ENCODE measurements around the gene ZNF335.
"Not testable (repeated sequence)": the region's sequence is repeated elsewhere in the genome, so short reads cannot be mapped to it uniquely, and the experiment has no call there.

ZNF335 gene

GRCh38 chr20:45934046-45934585 lies 37.9 kb downstream of the ZNF335 start:
- H3K36me3 ChIP-seq (ENCODE audit: control insufficient read depth in 1 of 2, insufficient read depth in 2 of 2, low read length in 2 of 2): peaks cover 18 to 24% of the 10 kb centered on the region in 2 donors
- H3K4me3 ChIP-seq (ENCODE audit: low read depth in 1 of 2, low read length in 2 of 2): peak overlapping the region; percentile 83 to 94
- no peaks in the 10 kb centered on the region for H3K9me3 ChIP-seq (ENCODE audit: control insufficient read depth in 1 of 2, low read length in 2 of 2)
- no peaks in the 10 kb centered on the region for H3K27me3 ChIP-seq (ENCODE audit: control insufficient read depth in 1 of 2, insufficient read depth in 2 of 2, low read length in 2 of 2)
- peak overlapping the region; percentile 98 for H3K27ac ChIP-seq (ENCODE audit: low read depth, low read length)
- H3K4me1 ChIP-seq (ENCODE audit: control insufficient read depth in 1 of 2, insufficient read depth in 2 of 2, low read length in 2 of 2): peaks cover 3 to 12% of the 10 kb centered on the region in 2 donors
- peak overlapping the region; percentile 83 to 100 for H3K9ac ChIP-seq (ENCODE audit: low read depth in 1 of 2, low read length in 2 of 2)

DNA sequence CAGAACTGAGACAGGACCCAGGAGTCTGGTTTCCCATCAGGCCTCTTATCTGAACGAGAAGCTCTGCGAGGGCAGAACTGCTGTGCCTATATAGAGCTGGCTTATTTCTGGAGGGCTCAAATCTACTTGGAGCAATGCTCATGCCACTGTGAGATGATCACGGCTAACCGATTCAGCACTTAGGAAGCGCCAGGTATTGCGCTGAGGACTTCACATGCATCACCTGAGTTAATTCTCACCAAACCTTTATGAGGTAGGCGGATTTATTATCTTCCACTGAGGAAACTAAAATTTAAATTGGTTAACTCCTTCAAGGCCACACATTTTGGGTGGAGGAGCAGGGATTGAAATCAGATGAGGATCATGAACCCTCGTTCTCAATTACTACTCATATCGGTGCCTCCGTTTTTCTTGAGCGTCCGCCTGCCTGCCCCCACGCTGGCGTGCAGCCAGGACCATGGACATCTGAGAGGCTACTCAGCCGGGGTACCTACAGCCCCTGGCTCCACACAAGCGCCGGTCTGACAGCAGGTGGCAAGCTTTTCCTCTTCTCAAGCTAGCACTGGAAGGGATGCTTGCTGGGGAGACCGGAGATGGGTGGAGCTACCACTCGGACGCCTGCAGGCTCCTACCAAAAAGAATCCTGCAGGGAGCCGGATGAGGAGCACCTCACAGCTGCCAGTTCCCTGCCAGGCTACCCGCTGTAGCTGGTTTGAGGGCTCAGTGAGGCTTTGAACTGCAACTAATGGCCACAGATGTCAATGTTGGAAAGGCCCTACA lies 38.5 kb downstream of the ZNF335 start:
- peak overlapping the region; percentile 83 to 94 for H3K4me3 ChIP-seq (ENCODE audit: low read depth in 1 of 2, low read length in 2 of 2)
- no peak overlapping the region for H3K27ac ChIP-seq (ENCODE audit: low read depth, low read length)
- H3K9ac ChIP-seq (ENCODE audit: low read depth in 1 of 2, low read length in 2 of 2): peak overlapping the region; percentile 83 to 100
- H3K27me3 ChIP-seq (ENCODE audit: control insufficient read depth in 1 of 2, insufficient read depth in 2 of 2, low read length in 2 of 2): no peaks in the 10 kb centered on the region
- H3K9me3 ChIP-seq (ENCODE audit: control insufficient read depth in 1 of 2, low read length in 2 of 2): no peaks in the 10 kb centered on the region
- peaks cover 3 to 12% of the 10 kb centered on the region in 2 donors for H3K4me1 ChIP-seq (ENCODE audit: control insufficient read depth in 1 of 2, insufficient read depth in 2 of 2, low read length in 2 of 2)
- H3K36me3 ChIP-seq (ENCODE audit: control insufficient read depth in 1 of 2, insufficient read depth in 2 of 2, low read length in 2 of 2): peaks cover 12 to 18% of the 10 kb centered on the region in 2 donors

GRCh38 chr20:45931680-45932079 lies 40.3 kb downstream of the ZNF335 start:
- H3K9ac ChIP-seq (ENCODE audit: low read depth in 1 of 2, low read length in 2 of 2); H3K36me3 ChIP-seq (ENCODE audit: control insufficient read depth in 1 of 2, insufficient read depth in 2 of 2, low read length in 2 of 2); H3K27me3 ChIP-seq (ENCODE audit: control insufficient read depth in 1 of 2, insufficient read depth in 2 of 2, low read length in 2 of 2); H3K27ac ChIP-seq (ENCODE audit: low read depth, low read length); H3K4me3 ChIP-seq (ENCODE audit: low read depth in 1 of 2, low read length in 2 of 2); H3K9me3 ChIP-seq (ENCODE audit: control insufficient read depth in 1 of 2, low read length in 2 of 2): not testable (repeated sequence)
- peaks cover 3 to 12% of the 10 kb centered on the region in 2 donors for H3K4me1 ChIP-seq (ENCODE audit: control insufficient read depth in 1 of 2, insufficient read depth in 2 of 2, low read length in 2 of 2)

DNA sequence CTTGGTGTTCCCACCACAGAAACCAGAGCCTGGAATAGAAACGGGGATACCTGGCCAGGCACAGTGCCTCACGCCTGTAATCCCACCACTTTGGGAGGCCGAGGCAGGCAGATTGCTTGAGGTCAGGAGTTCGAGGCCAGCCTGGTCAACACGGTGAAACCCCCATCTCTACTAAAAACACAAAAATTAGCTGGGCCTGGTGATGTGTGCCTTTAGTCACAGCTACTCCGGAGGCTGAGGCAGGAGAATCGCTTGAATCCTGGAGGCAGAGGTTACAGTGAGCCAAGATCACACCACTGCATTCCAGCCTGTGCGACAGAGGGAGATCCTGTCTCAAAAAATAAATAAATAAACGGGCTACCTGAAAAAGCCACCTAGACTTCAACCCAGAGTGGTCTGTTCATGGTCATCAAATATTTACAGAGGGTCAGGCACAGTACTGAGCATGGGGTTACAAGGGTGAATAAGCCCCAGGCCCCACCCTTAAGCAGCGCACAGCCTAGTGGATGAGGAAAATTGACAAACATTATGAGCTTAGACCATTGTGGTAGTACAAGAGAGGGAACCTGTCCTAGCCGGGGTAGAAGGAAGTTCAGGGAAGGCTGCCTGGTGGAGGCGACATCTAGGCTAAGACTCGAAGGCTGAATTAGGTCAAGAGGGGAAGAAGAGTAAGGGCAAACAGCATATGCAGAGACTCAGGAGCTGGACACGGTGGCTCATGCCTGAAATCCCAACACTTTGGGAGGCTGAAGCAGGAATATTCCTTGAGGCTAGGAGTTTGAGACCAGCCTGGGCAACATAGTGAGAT lies 44.7 kb downstream of the ZNF335 start:
- Histone ChIP-seq H3K27me3 (ENCODE audit: control insufficient read depth in 1 of 2, insufficient read depth in 2 of 2, low read length in 2 of 2) (no peaks in the 10 kb centered on the region), H3K9me3 (ENCODE audit: control insufficient read depth in 1 of 2, low read length in 2 of 2) (no peaks in the 10 kb centered on the region), H3K27ac (ENCODE audit: low read depth, low read length) (no peak overlapping the region), H3K9ac (ENCODE audit: low read depth in 1 of 2, low read length in 2 of 2) (no peak overlapping the region), H3K36me3 (ENCODE audit: control insufficient read depth in 1 of 2, insufficient read depth in 2 of 2, low read length in 2 of 2) (no peaks in the 10 kb centered on the region), H3K4me3 (ENCODE audit: low read depth in 1 of 2, low read length in 2 of 2) (no peak overlapping the region), H3K4me1 (ENCODE audit: control insufficient read depth in 1 of 2, insufficient read depth in 2 of 2, low read length in 2 of 2) (peaks cover 0 to 6% of the 10 kb centered on the region in 2 donors)

- H3K36me3 ChIP-seq (ENCODE audit: control insufficient read depth in 1 of 2, insufficient read depth in 2 of 2, low read length in 2 of 2): no peaks in the 10 kb centered on the region
- H3K27me3 ChIP-seq (ENCODE audit: control insufficient read depth in 1 of 2, insufficient read depth in 2 of 2, low read length in 2 of 2): no peaks in the 10 kb centered on the region
- H3K9ac ChIP-seq (ENCODE audit: low read depth in 1 of 2, low read length in 2 of 2): no peak overlapping the region
- peaks cover 0 to 6% of the 10 kb centered on the region in 2 donors for H3K4me1 ChIP-seq (ENCODE audit: control insufficient read depth in 1 of 2, insufficient read depth in 2 of 2, low read length in 2 of 2)
- H3K27ac ChIP-seq (ENCODE audit: low read depth, low read length): no peak overlapping the region
- H3K9me3 ChIP-seq (ENCODE audit: control insufficient read depth in 1 of 2, low read length in 2 of 2): no peaks in the 10 kb centered on the region
- no peak overlapping the region for H3K4me3 ChIP-seq (ENCODE audit: low read depth in 1 of 2, low read length in 2 of 2)
Measured at GRCh38 chr20:45926731-45927070, 45.3 kb downstream of the ZNF335 start.

- no peaks in the 10 kb centered on the region for H3K27me3 ChIP-seq (ENCODE audit: control insufficient read depth in 1 of 2, insufficient read depth in 2 of 2, low read length in 2 of 2)
- H3K4me3 ChIP-seq (ENCODE audit: low read depth in 1 of 2, low read length in 2 of 2): no peak overlapping the region
- no peaks in the 10 kb centered on the region for H3K9me3 ChIP-seq (ENCODE audit: control insufficient read depth in 1 of 2, low read length in 2 of 2)
- no peaks in the 10 kb centered on the region for H3K36me3 ChIP-seq (ENCODE audit: control insufficient read depth in 1 of 2, insufficient read depth in 2 of 2, low read length in 2 of 2)
- H3K9ac ChIP-seq (ENCODE audit: low read depth in 1 of 2, low read length in 2 of 2): no peak overlapping the region
- peaks cover 0 to 6% of the 10 kb centered on the region in 2 donors for H3K4me1 ChIP-seq (ENCODE audit: control insufficient read depth in 1 of 2, insufficient read depth in 2 of 2, low read length in 2 of 2)
- H3K27ac ChIP-seq (ENCODE audit: low read depth, low read length): no peak overlapping the region
Measured at GRCh38 chr20:45925821-45926506, 46.0 kb downstream of the ZNF335 start.

GRCh38 chr20:45924391-45925261 lies 47.4 kb downstream of the ZNF335 start:
- no peaks in the 10 kb centered on the region for H3K27me3 ChIP-seq (ENCODE audit: control insufficient read depth in 1 of 2, insufficient read depth in 2 of 2, low read length in 2 of 2)
- no peaks in the 10 kb centered on the region for H3K36me3 ChIP-seq (ENCODE audit: control insufficient read depth in 1 of 2, insufficient read depth in 2 of 2, low read length in 2 of 2)
- H3K9ac ChIP-seq (ENCODE audit: low read depth in 1 of 2, low read length in 2 of 2): peak overlapping the region in 1 of 2 donors; percentile 21
- no peak overlapping the region for H3K4me3 ChIP-seq (ENCODE audit: low read depth in 1 of 2, low read length in 2 of 2)
- H3K9me3 ChIP-seq (ENCODE audit: control insufficient read depth in 1 of 2, low read length in 2 of 2): no peaks in the 10 kb centered on the region
- peaks cover 0 to 14% of the 10 kb centered on the region in 2 donors for H3K4me1 ChIP-seq (ENCODE audit: control insufficient read depth in 1 of 2, insufficient read depth in 2 of 2, low read length in 2 of 2)
- H3K27ac ChIP-seq (ENCODE audit: low read depth, low read length): no peak overlapping the region

DNA sequence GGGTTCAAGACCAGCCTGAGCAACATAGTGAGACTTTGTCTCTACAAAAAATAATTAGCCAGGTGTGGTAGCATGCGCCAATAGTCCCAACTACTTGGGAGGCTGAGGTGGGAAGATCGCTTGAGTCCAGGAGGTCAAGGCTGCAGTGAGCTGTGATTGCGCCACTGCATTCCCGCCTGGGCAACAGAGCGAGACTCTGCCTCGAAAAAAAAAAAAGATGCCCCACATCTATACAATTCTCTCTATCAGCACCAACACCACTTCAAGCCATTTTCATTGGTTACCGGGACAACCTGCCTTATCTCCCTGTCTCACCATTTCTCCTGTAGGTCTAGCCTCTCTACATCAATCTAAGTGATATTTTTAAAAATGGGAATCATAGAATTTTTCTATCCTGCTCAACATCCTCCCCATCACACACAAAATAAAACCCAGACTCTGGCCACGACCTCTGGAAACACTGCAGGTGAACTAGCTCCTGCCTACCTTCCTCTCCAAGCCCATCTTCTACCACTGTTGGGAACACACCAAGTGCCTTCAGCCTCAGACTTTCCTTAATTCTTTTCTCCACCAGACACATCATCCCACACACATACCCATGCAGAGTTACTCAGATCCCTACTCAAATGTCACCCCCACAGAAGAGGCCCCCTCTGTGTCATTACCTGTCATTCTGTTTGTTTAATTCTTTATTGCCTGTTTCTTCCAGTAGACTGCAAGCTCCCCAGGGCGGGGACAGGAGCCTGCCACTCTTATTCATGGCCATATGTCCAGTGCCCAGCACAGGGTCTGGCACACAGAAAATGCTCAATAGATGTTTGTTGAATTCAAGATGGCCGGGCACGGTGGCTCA lies 50.4 kb downstream of the ZNF335 start:
- Histone ChIP-seq H3K27me3 (ENCODE audit: control insufficient read depth in 1 of 2, insufficient read depth in 2 of 2, low read length in 2 of 2) (no peaks in the 10 kb centered on the region), H3K4me1 (ENCODE audit: control insufficient read depth in 1 of 2, insufficient read depth in 2 of 2, low read length in 2 of 2) (peaks cover 5 to 26% of the 10 kb centered on the region in 2 donors), H3K4me3 (ENCODE audit: low read depth in 1 of 2, low read length in 2 of 2) (no peak overlapping the region), H3K9me3 (ENCODE audit: control insufficient read depth in 1 of 2, low read length in 2 of 2) (no peaks in the 10 kb centered on the region), H3K36me3 (ENCODE audit: control insufficient read depth in 1 of 2, insufficient read depth in 2 of 2, low read length in 2 of 2) (no peaks in the 10 kb centered on the region), H3K9ac (ENCODE audit: low read depth in 1 of 2, low read length in 2 of 2) (no peak overlapping the region), H3K27ac (ENCODE audit: low read depth, low read length) (no peak overlapping the region)

All from duodenal mucosa (tissue), 2 donors.